ENCODE measurements around the gene NRG2.

Gene NRG2

GRCh38 chr5:139812836-139813805 lies 230.0 kb downstream of the NRG2 start:
- ATAC-seq, result no peak
- TF ChIP-seq ZNF565 (CRISPR knock-in tag; conservative IDR thresholded peaks at IDR 0.05; ENCODE audit: low read depth) (no peak), CREB5 (CRISPR knock-in tag; IDR thresholded peaks at IDR 0.05; ENCODE audit: low read depth) (no peak), ISL1 (CRISPR knock-in tag; IDR thresholded peaks at IDR 0.05) (no peak), ZC3H10 (CRISPR knock-in tag; IDR thresholded peaks at IDR 0.05) (no peak), TCF4 (CRISPR knock-in tag; IDR thresholded peaks at IDR 0.05; ENCODE audit: borderline replicate concordance) (no peak), CSDC2 (CRISPR knock-in tag; IDR thresholded peaks at IDR 0.05) (no peak), SNAI2 (CRISPR knock-in tag; IDR thresholded peaks at IDR 0.05) (no peak), PATZ1 (CRISPR knock-in tag; IDR thresholded peaks at IDR 0.05; ENCODE audit: borderline replicate concordance) (no peak), OSR1 (CRISPR knock-in tag; IDR thresholded peaks at IDR 0.05) (no peak), ESRRG (CRISPR knock-in tag; IDR thresholded peaks at IDR 0.05) (no peak), TSHZ2 (CRISPR knock-in tag; IDR thresholded peaks at IDR 0.05) (no peak), POU6F1 (CRISPR knock-in tag; IDR thresholded peaks at IDR 0.05; ENCODE audit: borderline replicate concordance, low read depth) (no peak), RARB (CRISPR knock-in tag; IDR thresholded peaks at IDR 0.05) (no peak), ZFP3 (CRISPR knock-in tag; IDR thresholded peaks at IDR 0.05) (no peak), PPARA (CRISPR knock-in tag; IDR thresholded peaks at IDR 0.05; ENCODE audit: borderline replicate concordance) (no peak), ZNF8 (CRISPR knock-in tag; IDR thresholded peaks at IDR 0.05) (no peak), ZFP30 (CRISPR knock-in tag; IDR thresholded peaks at IDR 0.05) (no peak), GLIS3 (CRISPR knock-in tag; IDR thresholded peaks at IDR 0.05) (no peak), TOX (CRISPR knock-in tag; IDR thresholded peaks at IDR 0.05; ENCODE audit: borderline replicate concordance) (no peak)

- TF ChIP-seq TOX (CRISPR knock-in tag; IDR thresholded peaks at IDR 0.05; ENCODE audit: borderline replicate concordance) (no peak), PATZ1 (CRISPR knock-in tag; IDR thresholded peaks at IDR 0.05; ENCODE audit: borderline replicate concordance) (no peak), POU6F1 (CRISPR knock-in tag; IDR thresholded peaks at IDR 0.05; ENCODE audit: borderline replicate concordance, low read depth) (no peak)
- ATAC-seq, result no peak
Measured at GRCh38 chr5:139812323-139812722, 230.8 kb downstream of the NRG2 start.
